GM12892 (cell line): Measurements from ENCODE around the gene ZNRF3.

Source experiments
- POLR2A ChIP-seq: IDR thresholded peaks from 2 replicates; pipeline ENCODE4 v1.6.1; 2011; ENCODE audit warnings: low read depth, low read length, control low read depth
- POLR2AphosphoS5 ChIP-seq: IDR thresholded peaks from 2 replicates; pipeline ENCODE4 v1.6.1; 2011; ENCODE audit warnings: low read depth, low read length, control low read depth
- TAF1 ChIP-seq: IDR thresholded peaks from 2 replicates; pipeline ENCODE4 v1.6.1; 2011; ENCODE audit warnings: low read depth, mild to moderate bottlenecking, control low read depth, low read length, borderline replicate concordance

GRCh38 chr22:29030016-29030617 is 146.7 kb downstream of the ZNRF3 start:
- no peak for TF ChIP-seq POLR2AphosphoS5
- no peak for TF ChIP-seq TAF1
- no peak for TF ChIP-seq POLR2A
